ENCODE data around the gene COL4A2.

DNA sequence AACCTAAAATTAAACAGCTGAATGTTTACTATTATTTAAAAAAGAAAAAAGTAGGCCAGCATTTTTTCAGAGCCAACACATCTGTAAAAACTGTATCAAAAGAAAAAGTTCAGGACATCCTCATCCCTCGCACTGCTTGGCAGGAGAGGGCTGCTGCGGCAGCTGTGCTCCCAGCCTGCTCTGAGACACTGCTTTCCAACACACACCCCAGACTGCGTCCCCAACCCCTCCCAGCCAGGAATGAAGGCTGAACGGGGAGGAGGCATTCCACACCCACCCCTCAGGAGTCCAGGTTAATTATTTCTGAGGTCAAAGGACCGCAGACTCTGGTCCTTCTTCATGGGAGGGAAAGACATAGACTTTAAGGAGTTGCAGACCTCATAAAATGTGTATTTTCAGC lies 43.2 kb upstream of the COL4A2 start:
- TF ChIP-seq, protein P1, sequence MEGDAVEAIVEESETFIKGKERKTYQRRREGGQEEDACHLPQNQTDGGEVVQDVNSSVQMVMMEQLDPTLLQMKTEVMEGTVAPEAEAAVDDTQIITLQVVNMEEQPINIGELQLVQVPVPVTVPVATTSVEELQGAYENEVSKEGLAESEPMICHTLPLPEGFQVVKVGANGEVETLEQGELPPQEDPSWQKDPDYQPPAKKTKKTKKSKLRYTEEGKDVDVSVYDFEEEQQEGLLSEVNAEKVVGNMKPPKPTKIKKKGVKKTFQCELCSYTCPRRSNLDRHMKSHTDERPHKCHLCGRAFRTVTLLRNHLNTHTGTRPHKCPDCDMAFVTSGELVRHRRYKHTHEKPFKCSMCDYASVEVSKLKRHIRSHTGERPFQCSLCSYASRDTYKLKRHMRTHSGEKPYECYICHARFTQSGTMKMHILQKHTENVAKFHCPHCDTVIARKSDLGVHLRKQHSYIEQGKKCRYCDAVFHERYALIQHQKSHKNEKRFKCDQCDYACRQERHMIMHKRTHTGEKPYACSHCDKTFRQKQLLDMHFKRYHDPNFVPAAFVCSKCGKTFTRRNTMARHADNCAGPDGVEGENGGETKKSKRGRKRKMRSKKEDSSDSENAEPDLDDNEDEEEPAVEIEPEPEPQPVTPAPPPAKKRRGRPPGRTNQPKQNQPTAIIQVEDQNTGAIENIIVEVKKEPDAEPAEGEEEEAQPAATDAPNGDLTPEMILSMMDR (IDR thresholded peaks at IDR 0.05), result no peak
- TF ChIP-seq POLR2A (IDR thresholded peaks at IDR 0.05) (no peak), POLR2AphosphoS5 (IDR thresholded peaks at IDR 0.05; ENCODE audit: insufficient read depth in 1 of 2, low read depth in 1 of 2) (peak in 1 of 2 donors; percentile 30)

Data from vagina (tissue), 2 donors.